ENCODE data around the gene ADAM15. TPM values are rescaled to one million over a fixed set of nuclear protein-coding genes. Genes with fewer than 3 reads are reported as not detected.

ADAM15 gene
- polyA plus RNA-seq, 2 of the 4 experiments (the other 2 are of a cell fraction), result 25.6 to 33.0 TPM

DNA sequence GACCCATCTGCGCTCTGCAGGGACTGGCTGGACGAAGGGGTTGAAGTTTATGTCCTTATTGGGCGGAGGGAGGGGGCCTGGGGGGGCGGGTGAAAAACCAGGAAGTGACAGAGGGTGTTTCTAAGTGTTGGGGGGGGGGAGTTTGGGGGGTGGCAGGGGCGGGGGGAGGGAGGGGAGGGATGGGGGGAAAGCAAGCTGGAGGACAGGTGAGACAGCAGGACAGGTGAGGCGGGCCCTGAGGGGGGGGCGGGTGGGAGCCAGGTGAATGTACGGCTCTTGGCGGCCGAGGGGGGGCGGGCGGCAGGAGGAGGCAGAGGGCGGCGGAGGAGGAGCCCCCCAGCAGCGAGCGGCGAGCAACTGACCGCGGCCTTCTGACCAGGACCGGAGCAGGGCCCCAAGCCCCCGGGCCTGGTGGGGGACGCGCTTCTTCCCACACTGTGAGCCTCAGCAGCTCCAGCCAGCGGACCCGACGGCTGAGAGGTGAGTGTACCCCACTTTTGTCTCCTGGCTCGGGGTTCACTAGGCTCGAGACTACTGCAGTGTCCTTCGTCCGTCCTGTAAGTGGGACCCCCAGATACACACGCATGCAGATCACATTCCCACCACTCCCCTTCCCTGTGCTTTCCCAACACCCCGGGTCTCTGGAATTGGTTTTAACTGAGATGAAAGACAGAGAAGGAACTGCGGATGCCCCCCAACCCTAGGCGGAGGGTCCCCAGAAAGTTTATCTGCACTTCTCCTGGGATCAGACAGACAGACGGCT, 48.5 kb upstream of the ADAM15 start, which contains the start of gene ZBTB7B:
Gene ZBTB7B, plus strand, starts transcription at position 339 of the 763 bp plus-strand sequence. CDS start 11,859 bp downstream, outside the sequence.
- ChIA-PET CTCF (interaction anchor here (1.0 kb wide), 1 partner anchor 83 kb away, joined by 5 read pairs; no protein-coding TSS in a partner anchor), POLR2A (interaction anchor here (0.5 to 3.1 kb wide), 6 partner anchors 10 to 227 kb away, joined by 3 to 14 read pairs (median 6); no protein-coding TSS in a partner anchor)
- TF ChIP-seq, protein P1, sequence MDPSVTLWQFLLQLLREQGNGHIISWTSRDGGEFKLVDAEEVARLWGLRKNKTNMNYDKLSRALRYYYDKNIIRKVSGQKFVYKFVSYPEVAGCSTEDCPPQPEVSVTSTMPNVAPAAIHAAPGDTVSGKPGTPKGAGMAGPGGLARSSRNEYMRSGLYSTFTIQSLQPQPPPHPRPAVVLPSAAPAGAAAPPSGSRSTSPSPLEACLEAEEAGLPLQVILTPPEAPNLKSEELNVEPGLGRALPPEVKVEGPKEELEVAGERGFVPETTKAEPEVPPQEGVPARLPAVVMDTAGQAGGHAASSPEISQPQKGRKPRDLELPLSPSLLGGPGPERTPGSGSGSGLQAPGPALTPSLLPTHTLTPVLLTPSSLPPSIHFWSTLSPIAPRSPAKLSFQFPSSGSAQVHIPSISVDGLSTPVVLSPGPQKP (IDR thresholded peaks at IDR 0.05; ENCODE audit: low read depth, low read length), result no peak
- TF ChIP-seq, protein P2, sequence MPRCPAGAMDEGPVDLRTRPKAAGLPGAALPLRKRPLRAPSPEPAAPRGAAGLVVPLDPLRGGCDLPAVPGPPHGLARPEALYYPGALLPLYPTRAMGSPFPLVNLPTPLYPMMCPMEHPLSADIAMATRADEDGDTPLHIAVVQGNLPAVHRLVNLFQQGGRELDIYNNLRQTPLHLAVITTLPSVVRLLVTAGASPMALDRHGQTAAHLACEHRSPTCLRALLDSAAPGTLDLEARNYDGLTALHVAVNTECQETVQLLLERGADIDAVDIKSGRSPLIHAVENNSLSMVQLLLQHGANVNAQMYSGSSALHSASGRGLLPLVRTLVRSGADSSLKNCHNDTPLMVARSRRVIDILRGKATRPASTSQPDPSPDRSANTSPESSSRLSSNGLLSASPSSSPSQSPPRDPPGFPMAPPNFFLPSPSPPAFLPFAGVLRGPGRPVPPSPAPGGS (IDR thresholded peaks at IDR 0.05), result 0 out of 3 replicates have a peak, but pooled peaks have one; percentile 26
- peak; percentile 42; the same call in 1 of the 2 replicates for TF ChIP-seq PHF8 (IDR thresholded peaks at IDR 0.05; ENCODE audit: borderline replicate concordance, low read depth)
- 0 out of 2 replicates have a peak, but pooled peaks have one; percentile 12 for TF ChIP-seq MAZ (IDR thresholded peaks at IDR 0.05; ENCODE audit: borderline replicate concordance, low read depth, low read length)
- Histone ChIP-seq H3K27ac (peak within 1 kb of the TSS; percentile 98 to 100), H3K4me3 (peak within 1 kb of the TSS; percentile 80), H3K4me1 (peaks cover 51% of the 10 kb centered on the region), H3K4me2 (peak within 1 kb of the TSS; percentile 99), H3K9me3 (no peaks in the 10 kb centered on the region)
- no peak for FAIRE-seq
- peak; percentile 1 to 4; a peak in 3 of 6 replicates for ATAC-seq
- 1% methylated on average over 19 of the region's 35 CpGs for WGBS (ENCODE audit: missing lambda C conversion rate)
- DNase-seq (ENCODE audit: low read depth in 1 of 2, low spot score in 1 of 2), result peak in 1 of 2 experiments; percentile 57

DNA sequence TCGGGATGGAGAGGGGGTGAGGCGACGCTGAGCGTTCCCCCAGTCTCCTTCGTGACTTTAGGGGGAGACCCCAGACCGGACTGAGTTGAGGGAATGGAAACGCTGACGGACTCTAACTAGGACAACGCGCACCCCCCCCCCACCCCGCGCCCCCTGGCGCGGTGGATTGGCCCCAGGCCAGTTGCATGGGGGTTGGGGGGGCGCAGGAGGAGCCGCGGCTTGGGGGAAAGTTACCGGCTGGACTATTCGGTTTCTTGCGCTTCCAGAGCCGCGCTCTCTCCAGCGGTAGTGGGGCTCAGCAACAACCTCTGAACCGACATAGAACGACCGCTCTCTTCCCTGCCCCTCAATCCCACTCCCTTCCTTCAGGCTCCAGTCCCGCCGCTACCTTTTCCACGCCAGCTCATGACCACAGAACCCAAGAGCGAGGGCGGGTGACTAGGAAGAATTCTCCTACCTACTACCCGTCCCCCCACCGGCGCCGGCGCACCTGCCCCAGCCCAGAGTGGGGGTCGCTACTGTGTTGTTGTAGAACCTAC, 47.8 kb upstream of the ADAM15 start:
- FAIRE-seq, result no peak
- peak in 1 of 2 experiments; percentile 0; a peak in 1 of 6 replicates for ATAC-seq
- 2% methylated on average over 25 of the region's 37 CpGs for WGBS (ENCODE audit: missing lambda C conversion rate)
- peak overlapping the region; percentile 98 to 100 for H3K27ac ChIP-seq
- ChIA-PET CTCF (no interaction called here), POLR2A (interaction anchor here (1.3 to 3.1 kb wide), 6 partner anchors 13 to 82 kb away, joined by 3 to 14 read pairs (median 4); partner anchors contain the start of genes ADAM15 and SHC1)
- H3K9me3 ChIP-seq, result no peaks in the 10 kb centered on the region
- peak in 1 of 2 experiments; percentile 59 for DNase-seq (ENCODE audit: low read depth in 1 of 2, low spot score in 1 of 2)
- TF ChIP-seq, protein P3, sequence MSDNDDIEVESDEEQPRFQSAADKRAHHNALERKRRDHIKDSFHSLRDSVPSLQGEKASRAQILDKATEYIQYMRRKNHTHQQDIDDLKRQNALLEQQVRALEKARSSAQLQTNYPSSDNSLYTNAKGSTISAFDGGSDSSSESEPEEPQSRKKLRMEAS (IDR thresholded peaks at IDR 0.05), result no peak
- TF ChIP-seq, protein P4, sequence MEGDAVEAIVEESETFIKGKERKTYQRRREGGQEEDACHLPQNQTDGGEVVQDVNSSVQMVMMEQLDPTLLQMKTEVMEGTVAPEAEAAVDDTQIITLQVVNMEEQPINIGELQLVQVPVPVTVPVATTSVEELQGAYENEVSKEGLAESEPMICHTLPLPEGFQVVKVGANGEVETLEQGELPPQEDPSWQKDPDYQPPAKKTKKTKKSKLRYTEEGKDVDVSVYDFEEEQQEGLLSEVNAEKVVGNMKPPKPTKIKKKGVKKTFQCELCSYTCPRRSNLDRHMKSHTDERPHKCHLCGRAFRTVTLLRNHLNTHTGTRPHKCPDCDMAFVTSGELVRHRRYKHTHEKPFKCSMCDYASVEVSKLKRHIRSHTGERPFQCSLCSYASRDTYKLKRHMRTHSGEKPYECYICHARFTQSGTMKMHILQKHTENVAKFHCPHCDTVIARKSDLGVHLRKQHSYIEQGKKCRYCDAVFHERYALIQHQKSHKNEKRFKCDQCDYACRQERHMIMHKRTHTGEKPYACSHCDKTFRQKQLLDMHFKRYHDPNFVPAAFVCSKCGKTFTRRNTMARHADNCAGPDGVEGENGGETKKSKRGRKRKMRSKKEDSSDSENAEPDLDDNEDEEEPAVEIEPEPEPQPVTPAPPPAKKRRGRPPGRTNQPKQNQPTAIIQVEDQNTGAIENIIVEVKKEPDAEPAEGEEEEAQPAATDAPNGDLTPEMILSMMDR (IDR thresholded peaks at IDR 0.05), result 0 out of 3 replicates have a peak, but pooled peaks have one; percentile 6
- no peak; the same call in 1 of the 2 replicates for TF ChIP-seq POLR2A (IDR thresholded peaks at IDR 0.05; ENCODE audit: low read length)
- H3K4me2 ChIP-seq, result peak overlapping the region; percentile 88
- peak overlapping the region; percentile 80 for H3K4me3 ChIP-seq
- peaks cover 57% of the 10 kb centered on the region for H3K4me1 ChIP-seq

DNA sequence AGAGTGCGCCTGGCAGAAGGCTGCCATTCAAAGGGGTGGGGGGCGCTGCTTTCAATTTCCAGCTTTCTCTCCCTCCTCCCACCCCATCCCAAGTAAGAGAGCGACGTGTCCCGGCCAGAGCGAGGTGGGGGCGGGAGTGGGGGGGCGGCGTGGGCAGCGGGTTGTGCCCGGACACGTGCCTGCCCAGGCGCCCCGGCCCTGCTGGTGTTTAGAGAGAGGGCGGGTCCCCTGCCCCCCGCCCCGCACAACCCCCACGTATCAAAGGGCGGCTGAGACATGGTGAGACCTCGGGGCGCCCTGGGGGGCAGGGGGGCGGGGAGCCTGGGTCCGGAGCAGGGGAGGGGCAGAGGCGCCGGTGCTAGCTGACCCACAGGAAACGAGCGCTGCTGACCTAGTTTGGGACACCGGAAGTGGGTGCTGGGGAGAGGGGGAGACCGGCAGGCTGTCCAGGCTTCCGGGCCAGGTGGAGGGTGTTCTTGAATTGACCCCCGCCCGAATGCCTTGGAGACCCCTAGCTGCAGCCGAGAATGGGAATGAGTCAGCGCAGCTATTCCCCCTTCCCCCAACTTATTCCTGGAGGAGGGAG, 47.3 kb upstream of the ADAM15 start:
- POLR2A ChIA-PET, result interaction anchor here (1.3 to 3.1 kb wide), 6 partner anchors 13 to 81 kb away, joined by 3 to 14 read pairs (median 4); partner anchors contain the start of genes ADAM15 and SHC1
- 7% methylated on average over 12 of the region's 34 CpGs for WGBS (ENCODE audit: missing lambda C conversion rate)
- CTCF ChIA-PET, result no interaction called here
- DNase-seq (ENCODE audit: low read depth in 1 of 2, low spot score in 1 of 2), result peak in 1 of 2 experiments; percentile 85
- Histone ChIP-seq H3K27ac (peak overlapping the region; percentile 98 to 100), H3K9me3 (no peaks in the 10 kb centered on the region), H3K4me3 (peak overlapping the region; percentile 80), H3K4me2 (peak overlapping the region; percentile 88), H3K4me1 (peaks cover 60% of the 10 kb centered on the region)
- peak; percentile 10 to 26; a peak in 5 of 6 replicates for ATAC-seq
- no peak for FAIRE-seq
- TF ChIP-seq NPAS2 (CRISPR knock-in tag; IDR thresholded peaks at IDR 0.05; ENCODE audit: borderline replicate concordance) (no peak), JUN (IDR thresholded peaks at IDR 0.05) (peak in 1 of 2 experiments; percentile 95; a peak in 4 of 5 replicates), BHLHE40 (IDR thresholded peaks at IDR 0.05; ENCODE audit: low read depth, low read length) (0 out of 2 replicates have a peak, but pooled peaks have one; percentile 33), RAD21 (conservative IDR thresholded peaks at IDR 0.05 in 1 of 2, IDR thresholded peaks at IDR 0.05 in 1 of 2) (peak in 1 of 2 experiments; percentile 16; a peak in 1 of 5 replicates), EP300 (IDR thresholded peaks at IDR 0.05) (peak; percentile 47 to 77; a peak in 3 of 5 replicates), FOSL2 (IDR thresholded peaks at IDR 0.05) (no peak), FOSL2 (CRISPR knock-in tag; IDR thresholded peaks at IDR 0.05) (peak; percentile 53), MYC (IDR thresholded peaks at IDR 0.05; ENCODE audit: borderline replicate concordance, low read length) (no peak; the same call in 1 of the 2 replicates), SMC3 (IDR thresholded peaks at IDR 0.05) (peak; percentile 24; the same call in 2 of the 3 replicates)
- TF ChIP-seq, protein P5, sequence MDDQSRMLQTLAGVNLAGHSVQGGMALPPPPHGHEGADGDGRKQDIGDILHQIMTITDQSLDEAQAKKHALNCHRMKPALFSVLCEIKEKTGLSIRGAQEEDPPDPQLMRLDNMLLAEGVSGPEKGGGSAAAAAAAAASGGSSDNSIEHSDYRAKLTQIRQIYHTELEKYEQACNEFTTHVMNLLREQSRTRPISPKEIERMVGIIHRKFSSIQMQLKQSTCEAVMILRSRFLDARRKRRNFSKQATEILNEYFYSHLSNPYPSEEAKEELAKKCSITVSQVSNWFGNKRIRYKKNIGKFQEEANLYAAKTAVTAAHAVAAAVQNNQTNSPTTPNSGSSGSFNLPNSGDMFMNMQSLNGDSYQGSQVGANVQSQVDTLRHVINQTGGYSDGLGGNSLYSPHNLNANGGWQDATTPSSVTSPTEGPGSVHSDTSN (IDR thresholded peaks at IDR 0.05), result no peak
- TF ChIP-seq, protein P3 (IDR thresholded peaks at IDR 0.05), result peak; percentile 83
- TF ChIP-seq, protein P6, sequence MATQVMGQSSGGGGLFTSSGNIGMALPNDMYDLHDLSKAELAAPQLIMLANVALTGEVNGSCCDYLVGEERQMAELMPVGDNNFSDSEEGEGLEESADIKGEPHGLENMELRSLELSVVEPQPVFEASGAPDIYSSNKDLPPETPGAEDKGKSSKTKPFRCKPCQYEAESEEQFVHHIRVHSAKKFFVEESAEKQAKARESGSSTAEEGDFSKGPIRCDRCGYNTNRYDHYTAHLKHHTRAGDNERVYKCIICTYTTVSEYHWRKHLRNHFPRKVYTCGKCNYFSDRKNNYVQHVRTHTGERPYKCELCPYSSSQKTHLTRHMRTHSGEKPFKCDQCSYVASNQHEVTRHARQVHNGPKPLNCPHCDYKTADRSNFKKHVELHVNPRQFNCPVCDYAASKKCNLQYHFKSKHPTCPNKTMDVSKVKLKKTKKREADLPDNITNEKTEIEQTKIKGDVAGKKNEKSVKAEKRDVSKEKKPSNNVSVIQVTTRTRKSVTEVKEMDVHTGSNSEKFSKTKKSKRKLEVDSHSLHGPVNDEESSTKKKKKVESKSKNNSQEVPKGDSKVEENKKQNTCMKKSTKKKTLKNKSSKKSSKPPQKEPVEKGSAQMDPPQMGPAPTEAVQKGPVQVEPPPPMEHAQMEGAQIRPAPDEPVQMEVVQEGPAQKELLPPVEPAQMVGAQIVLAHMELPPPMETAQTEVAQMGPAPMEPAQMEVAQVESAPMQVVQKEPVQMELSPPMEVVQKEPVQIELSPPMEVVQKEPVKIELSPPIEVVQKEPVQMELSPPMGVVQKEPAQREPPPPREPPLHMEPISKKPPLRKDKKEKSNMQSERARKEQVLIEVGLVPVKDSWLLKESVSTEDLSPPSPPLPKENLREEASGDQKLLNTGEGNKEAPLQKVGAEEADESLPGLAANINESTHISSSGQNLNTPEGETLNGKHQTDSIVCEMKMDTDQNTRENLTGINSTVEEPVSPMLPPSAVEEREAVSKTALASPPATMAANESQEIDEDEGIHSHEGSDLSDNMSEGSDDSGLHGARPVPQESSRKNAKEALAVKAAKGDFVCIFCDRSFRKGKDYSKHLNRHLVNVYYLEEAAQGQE (IDR thresholded peaks at IDR 0.05), result no peak

Measured in A549 (cell line).